ENCODE results near the gene MEAF6.

DNA sequence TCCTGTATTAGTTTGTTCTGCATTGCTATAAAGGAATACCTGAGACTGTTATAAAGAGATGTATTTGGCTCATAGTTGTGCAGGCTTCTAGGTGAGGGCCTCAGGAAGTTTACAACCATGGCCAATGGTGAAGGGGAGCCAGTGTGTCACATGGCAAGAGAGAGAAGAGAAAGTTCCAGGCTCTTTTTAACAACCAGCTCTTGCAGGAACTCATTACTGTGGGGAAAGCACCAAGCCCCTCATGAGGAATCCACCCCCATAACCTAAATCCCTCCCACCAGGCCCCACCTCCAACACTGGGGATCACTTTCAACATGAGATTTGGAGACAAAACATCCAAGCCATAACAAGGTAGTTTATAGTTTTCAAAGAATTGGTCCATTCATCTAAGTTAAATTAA lies 5.0 kb upstream of the MEAF6 start:
- TF ChIP-seq, protein P1, sequence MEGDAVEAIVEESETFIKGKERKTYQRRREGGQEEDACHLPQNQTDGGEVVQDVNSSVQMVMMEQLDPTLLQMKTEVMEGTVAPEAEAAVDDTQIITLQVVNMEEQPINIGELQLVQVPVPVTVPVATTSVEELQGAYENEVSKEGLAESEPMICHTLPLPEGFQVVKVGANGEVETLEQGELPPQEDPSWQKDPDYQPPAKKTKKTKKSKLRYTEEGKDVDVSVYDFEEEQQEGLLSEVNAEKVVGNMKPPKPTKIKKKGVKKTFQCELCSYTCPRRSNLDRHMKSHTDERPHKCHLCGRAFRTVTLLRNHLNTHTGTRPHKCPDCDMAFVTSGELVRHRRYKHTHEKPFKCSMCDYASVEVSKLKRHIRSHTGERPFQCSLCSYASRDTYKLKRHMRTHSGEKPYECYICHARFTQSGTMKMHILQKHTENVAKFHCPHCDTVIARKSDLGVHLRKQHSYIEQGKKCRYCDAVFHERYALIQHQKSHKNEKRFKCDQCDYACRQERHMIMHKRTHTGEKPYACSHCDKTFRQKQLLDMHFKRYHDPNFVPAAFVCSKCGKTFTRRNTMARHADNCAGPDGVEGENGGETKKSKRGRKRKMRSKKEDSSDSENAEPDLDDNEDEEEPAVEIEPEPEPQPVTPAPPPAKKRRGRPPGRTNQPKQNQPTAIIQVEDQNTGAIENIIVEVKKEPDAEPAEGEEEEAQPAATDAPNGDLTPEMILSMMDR (conservative IDR thresholded peaks at IDR 0.05 in 1 of 2, IDR thresholded peaks at IDR 0.05 in 1 of 2; ENCODE audit: low read depth in 1 of 2, low read length in 2 of 2), result no peak
- no peak for TF ChIP-seq EZH2 (IDR thresholded peaks at IDR 0.05; ENCODE audit: low read length, missing control alignments)

All from fibroblast of lung (primary cell).